HCT116 (cell line): ENCODE data around the gene CHRD. TPM values are rescaled to one million over a fixed set of nuclear protein-coding genes. Genes with fewer than 3 reads are reported as not detected.

ENCODE experiments used
- ATAC-seq: fragments of 200-7000 bp; cut with Tn5 transposase; 2 replicates; pipeline ENCODE4 v1.9.1; 2020; ENCODE audit warnings: mild to moderate bottlenecking, moderate library complexity
- BruUV-seq: library from RNA; stranded (reverse); fragments of 400-500 nt; replicated peaks from 2 replicates; lab custom pipeline; 2021; lab: Mats Ljungman, UMichigan
- CTCF ChIA-PET: fragments of 300-600 bp; sonication (Branson Sonifier 250); formaldehyde crosslinking; loops from one replicate; lab custom pipeline; 2021; ENCODE audit warnings: antibody characterized with exemption; lab: Charles Lee
- POLR2A ChIA-PET: fragments of 300-600, 350-600 bp; sonication (Branson Sonifier 250); formaldehyde crosslinking; loops from one replicate; lab custom pipeline; 2021; ENCODE audit warnings: antibody characterized with exemption; lab: Charles Lee
- RAD21 ChIA-PET, 2 experiments: fragments of 300-600 bp; sonication (Branson Sonifier 250); formaldehyde crosslinking; loops; one replicate each; lab custom pipeline; 2023; ENCODE audit warnings: low total read pairs in 2 of 2; ENCODE audit not compliant: uncharacterized antibody in 2 of 2, unreplicated experiment in 2 of 2, low non-redundant PET in 1 of 2; lab: Charles Lee
- DNase-seq: peaks from one replicate; pipeline ENCODE4 v3.0.0-alpha.2; 2010; ENCODE audit warnings: low read depth, low spot score
- H2AFZ ChIP-seq: fragments of 200-600 bp; shearing (Covaris generic), sonication (generic); 2 replicates; pipeline ENCODE4 v1.6.1; 2017; ENCODE audit warnings: low read depth, mixed run types, mixed read lengths, antibody characterized with exemption, low read length; ENCODE audit not compliant: poor library complexity, severe bottlenecking
- H3K27ac ChIP-seq: 2 replicates; pipeline ENCODE4 v1.5.1; 2012; ENCODE audit warnings: low read depth, low read length
- H3K27me3 ChIP-seq: fragments of 200-600 bp; sonication (generic); 2 replicates; pipeline ENCODE4 v1.6.1; 2016; ENCODE audit warnings: mixed run types, low read length, mixed read lengths; ENCODE audit not compliant: insufficient read depth
- H3K36me3 ChIP-seq, 2 experiments: fragments of 200-500 bp in 1 of 2; fragments of 200-600 bp in 1 of 2; sonication (Bioruptor generic) in 1 of 2; sonication (generic) in 1 of 2; 2 replicates each; pipeline versions ENCODE4 v1.5.1 to v1.6.1; 2014 to 2016; ENCODE audit warnings: low read length in 2 of 2, inconsistent platforms in 1 of 2, mixed read lengths in 1 of 2, mixed run types in 1 of 2; ENCODE audit not compliant: insufficient read depth in 2 of 2, control insufficient read depth in 1 of 2
- H3K4me1 ChIP-seq, 2 experiments: fragments of 200-600 bp in 1 of 2; sonication (generic) in 1 of 2; 2 replicates each; pipeline versions ENCODE4 v1.5.1 to v1.6.1; 2012 to 2017; ENCODE audit warnings: low read length in 2 of 2, inconsistent platforms in 1 of 2, mild to moderate bottlenecking in 1 of 2, mixed read lengths in 1 of 2, mixed run types in 1 of 2, moderate library complexity in 1 of 2; ENCODE audit not compliant: insufficient read depth in 2 of 2, control insufficient read depth in 1 of 2
- H3K4me2 ChIP-seq: fragments of 200-600 bp; sonication (generic); 2 replicates; pipeline ENCODE4 v1.6.1; 2017; ENCODE audit warnings: mixed run types, low read length, mixed read lengths
- H3K4me3 ChIP-seq, 2 experiments: fragments of 200-600 bp in 1 of 2; sonication (generic) in 1 of 2; replicated peaks in 1 of 2; 2 replicates each; pipeline ENCODE4 v1.5.1; 2011 to 2016; ENCODE audit warnings: low read length in 2 of 2, control low read depth in 1 of 2, low read depth in 1 of 2, mild to moderate bottlenecking in 1 of 2, mixed read lengths in 1 of 2, mixed run types in 1 of 2
- H3K79me2 ChIP-seq: fragments of 200-600 bp; sonication (generic); 2 replicates; pipeline ENCODE4 v1.6.1; 2017; ENCODE audit warnings: mild to moderate bottlenecking, mixed run types, low read length, moderate library complexity, mixed read lengths; ENCODE audit not compliant: insufficient read depth
- H3K9ac ChIP-seq: fragments of 200-600 bp; sonication (generic); 2 replicates; pipeline ENCODE4 v1.6.1; 2016; ENCODE audit warnings: low read length, mixed read lengths
- H3K9me2 ChIP-seq: fragments of 200-600 bp; sonication (generic), shearing (Covaris generic); 2 replicates; pipeline ENCODE4 v1.6.1; 2017; ENCODE audit warnings: mixed run types, mild to moderate bottlenecking, moderate library complexity; ENCODE audit not compliant: insufficient read depth
- H3K9me3 ChIP-seq, 2 experiments: fragments of 200-500 bp in 1 of 2; fragments of 200-600 bp in 1 of 2; sonication (Bioruptor generic) in 1 of 2; sonication (generic) in 1 of 2; 2 replicates each; pipeline ENCODE4 v1.6.1; 2014 to 2017; ENCODE audit warnings: low read length in 2 of 2, mixed read lengths in 2 of 2, inconsistent platforms in 1 of 2, low read depth in 1 of 2, mild to moderate bottlenecking in 1 of 2, mixed run types in 1 of 2, moderate library complexity in 1 of 2; ENCODE audit not compliant: control insufficient read depth in 1 of 2, insufficient read depth in 1 of 2
- H4K20me1 ChIP-seq: fragments of 200-600 bp; sonication (generic), shearing (Covaris generic); 2 replicates; pipeline ENCODE4 v1.6.1; 2017; ENCODE audit warnings: mixed run types, mild to moderate bottlenecking, moderate library complexity; ENCODE audit not compliant: insufficient read depth
- CEBPB ChIP-seq: IDR thresholded peaks from 2 replicates; pipeline ENCODE4 v1.6.1; 2012; ENCODE audit warnings: low read depth
- EGR1 ChIP-seq: IDR thresholded peaks from 2 replicates; pipeline ENCODE4 v1.6.1; 2012; ENCODE audit warnings: low read depth
- ELF1 ChIP-seq: IDR thresholded peaks from 2 replicates; pipeline ENCODE4 v1.6.1; 2012; ENCODE audit warnings: low read depth, borderline replicate concordance
- JUND ChIP-seq: IDR thresholded peaks from 2 replicates; pipeline ENCODE4 v1.6.1; 2012
- RAD21 ChIP-seq: IDR thresholded peaks from 2 replicates; pipeline ENCODE4 v1.6.1; 2012; ENCODE audit warnings: low read depth, mild to moderate bottlenecking
- SIN3A ChIP-seq: IDR thresholded peaks from 2 replicates; pipeline ENCODE4 v1.6.1; 2012; ENCODE audit warnings: low read depth
- SP1 ChIP-seq: IDR thresholded peaks from 2 replicates; pipeline ENCODE4 v1.6.1; 2012; ENCODE audit warnings: low read depth
- SRF ChIP-seq: IDR thresholded peaks from 2 replicates; pipeline ENCODE4 v1.6.1; 2012; ENCODE audit warnings: low read depth
- TCF7L2 ChIP-seq: IDR thresholded peaks from 2 replicates; pipeline ENCODE4 v1.7.0; 2011; ENCODE audit warnings: borderline replicate concordance, inconsistent platforms; ENCODE audit not compliant: insufficient read depth, insufficient read length; ENCODE audit errors: extremely low read depth
- YY1 ChIP-seq: IDR thresholded peaks from 2 replicates; pipeline ENCODE4 v1.6.1; 2011; ENCODE audit warnings: low read length, low read depth, moderate library complexity, mild to moderate bottlenecking; ENCODE audit not compliant: insufficient replicate concordance; ENCODE audit errors: extremely low read depth
- ZFX ChIP-seq: fragments of 450-650 bp; IDR thresholded peaks from 2 replicates; pipeline ENCODE4 v1.6.1; 2017
- ZNF274 ChIP-seq: fragments of 200-500 bp; sonication (Bioruptor generic); IDR thresholded peaks from 2 replicates; pipeline ENCODE4 v1.6.1; 2014; ENCODE audit warnings: mild to moderate bottlenecking, low read depth, low read length, inconsistent platforms
- intact Hi-C: fragments of 100-400 bp; cut with micrococcal nuclease; formaldehyde crosslinking; loops from 2 replicates; pipeline ENCODE4 v1.10.0; 2022
- total RNA-seq: library from RNA; stranded (reverse); gene quantifications from one replicate; pipeline ENCODE4 v1.2.1, GENCODE V29; 2021; ENCODE audit not compliant: unreplicated experiment
- TF ChIP-seq, protein P1 (sequence below): IDR thresholded peaks from 2 replicates; pipeline ENCODE4 v1.6.1; 2012
- TF ChIP-seq, protein P2 (sequence below): IDR thresholded peaks from 2 replicates; pipeline ENCODE4 v1.6.1; 2012
- TF ChIP-seq, protein P3 (sequence below): IDR thresholded peaks from 2 replicates; pipeline ENCODE4 v1.6.1; 2011; ENCODE audit warnings: mild to moderate bottlenecking, low read length, moderate library complexity; ENCODE audit not compliant: insufficient replicate concordance; ENCODE audit errors: extremely low read depth

CHRD gene
- total RNA-seq, 1 experiment from 2014 or later: 8.0 TPM

DNA sequence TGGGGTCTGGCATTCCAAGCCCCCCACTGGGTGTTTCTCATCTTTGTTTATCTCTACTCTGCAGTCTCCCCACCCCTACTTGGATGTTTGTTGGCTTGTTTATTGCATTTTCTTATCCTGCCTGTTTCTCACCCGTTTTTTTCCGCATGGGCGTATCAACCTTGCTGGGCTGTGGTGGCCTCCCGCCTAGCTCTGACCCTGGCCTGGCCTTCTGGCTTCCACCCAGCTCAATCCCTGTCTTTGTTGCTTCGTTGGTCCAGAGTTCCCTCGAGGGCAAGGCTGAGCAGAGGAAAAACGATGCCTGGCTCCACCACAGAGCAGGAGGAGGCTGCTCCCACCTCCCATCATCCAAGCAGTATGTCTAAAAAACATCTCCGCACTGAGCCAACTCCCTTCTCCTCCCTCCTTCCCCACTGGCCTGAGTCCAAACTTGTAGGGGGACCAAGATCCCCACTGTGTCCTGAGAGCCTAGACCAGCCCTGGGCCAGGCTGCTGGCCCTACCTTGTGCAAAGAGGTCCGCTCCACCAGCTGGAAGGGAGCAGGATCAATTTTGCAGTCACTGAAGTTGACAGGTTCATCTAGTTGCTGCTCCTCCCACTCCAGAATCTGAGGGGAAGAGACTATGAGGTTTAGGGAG is 28.2 kb upstream of the CHRD start:
- intact Hi-C loops: no loop called here
- DNase-seq (no peak), ATAC-seq (no peak)
- H3K79me2 ChIP-seq: no peaks in the 10 kb centered on the region
- no peak overlapping the region for H2AFZ ChIP-seq
- POLR2A ChIA-PET: interaction anchor here (1.4 kb wide), 1 partner anchor 11 kb away, joined by 4 read pairs; no protein-coding TSS in a partner anchor
- H3K9ac ChIP-seq: no peak overlapping the region
- CTCF ChIA-PET: no interaction called here
- BruUV-seq: no TSS peak
- TF ChIP-seq, protein P1, sequence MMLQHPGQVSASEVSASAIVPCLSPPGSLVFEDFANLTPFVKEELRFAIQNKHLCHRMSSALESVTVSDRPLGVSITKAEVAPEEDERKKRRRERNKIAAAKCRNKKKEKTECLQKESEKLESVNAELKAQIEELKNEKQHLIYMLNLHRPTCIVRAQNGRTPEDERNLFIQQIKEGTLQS: no peak
- TF ChIP-seq SRF: no peak
- peaks cover 0 to 3% of the 10 kb centered on the region in 2 experiments; a peak in 1 of 4 replicates for H3K4me1 ChIP-seq
- H3K4me2 ChIP-seq: no peak overlapping the region
- no peaks in the 10 kb centered on the region for H3K9me2 ChIP-seq
- H3K9me3 ChIP-seq: no peaks in the 10 kb centered on the region
- H3K27ac ChIP-seq: no peak overlapping the region; the same call in 1 of the 2 replicates
- H3K36me3 ChIP-seq: peaks cover 17 to 19% of the 10 kb centered on the region in 2 experiments; a peak in 3 of 4 replicates
- no peak overlapping the region for H3K4me3 ChIP-seq
- no peaks in the 10 kb centered on the region for H3K27me3 ChIP-seq
- no peaks in the 10 kb centered on the region for H4K20me1 ChIP-seq
- RAD21 ChIA-PET: no interaction called here

DNA sequence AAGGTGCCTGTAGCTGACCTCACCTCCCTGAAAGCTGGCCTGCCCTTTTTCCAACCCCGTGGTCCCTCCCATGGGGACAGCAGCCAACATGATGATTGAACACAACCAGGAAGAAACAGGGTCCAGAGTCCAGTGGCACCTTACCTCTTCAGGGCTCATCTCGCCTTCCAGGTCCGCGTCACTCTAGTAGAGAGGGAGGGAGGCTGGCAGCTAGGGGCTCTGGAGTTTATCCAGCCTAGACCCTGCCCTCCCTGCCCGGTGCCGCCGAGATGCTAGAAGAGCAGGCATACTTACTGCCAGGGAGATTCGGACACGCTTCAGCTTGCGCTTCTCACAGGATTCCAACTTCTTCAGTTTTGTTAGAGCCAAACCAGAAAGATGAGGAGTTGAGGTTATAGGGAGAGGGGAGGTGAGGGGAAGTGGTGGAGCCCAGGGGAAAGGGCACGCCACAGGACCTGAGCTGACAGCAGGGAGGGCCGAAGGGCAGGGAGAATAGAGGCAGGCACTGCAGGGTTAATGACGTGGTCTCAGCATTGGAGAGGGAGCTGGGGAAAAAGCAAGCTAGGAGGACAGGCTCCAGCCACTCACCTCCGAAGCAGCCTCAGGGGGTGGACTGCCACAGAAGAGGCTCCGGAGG is 27.6 kb upstream of the CHRD start:
- no peak overlapping the region for H3K9ac ChIP-seq
- H3K9me2 ChIP-seq: no peaks in the 10 kb centered on the region
- RAD21 ChIA-PET: no interaction called here
- H2AFZ ChIP-seq: no peak overlapping the region
- H3K4me1 ChIP-seq: peaks cover 0 to 3% of the 10 kb centered on the region in 2 experiments; a peak in 1 of 4 replicates
- H3K79me2 ChIP-seq: no peaks in the 10 kb centered on the region
- no peak for ATAC-seq
- H3K9me3 ChIP-seq: no peaks in the 10 kb centered on the region
- DNase-seq: no peak
- POLR2A ChIA-PET: interaction anchor here (1.4 kb wide), 1 partner anchor 10 kb away, joined by 4 read pairs; no protein-coding TSS in a partner anchor
- no TSS peak for BruUV-seq
- CTCF ChIA-PET: no interaction called here
- no peak overlapping the region for H3K4me3 ChIP-seq
- no peak overlapping the region; the same call in 1 of the 2 replicates for H3K27ac ChIP-seq
- H3K4me2 ChIP-seq: no peak overlapping the region
- no peaks in the 10 kb centered on the region for H4K20me1 ChIP-seq
- no peaks in the 10 kb centered on the region for H3K27me3 ChIP-seq
- intact Hi-C loops: no loop called here
- H3K36me3 ChIP-seq: peaks cover 19 to 21% of the 10 kb centered on the region in 2 experiments; a peak in 3 of 4 replicates
- TF ChIP-seq TCF7L2: no peak
- no peak for TF ChIP-seq ZFX
- no peak for TF ChIP-seq RAD21
- TF ChIP-seq, protein P2, sequence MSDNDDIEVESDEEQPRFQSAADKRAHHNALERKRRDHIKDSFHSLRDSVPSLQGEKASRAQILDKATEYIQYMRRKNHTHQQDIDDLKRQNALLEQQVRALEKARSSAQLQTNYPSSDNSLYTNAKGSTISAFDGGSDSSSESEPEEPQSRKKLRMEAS: no peak
- TF ChIP-seq, protein P3, sequence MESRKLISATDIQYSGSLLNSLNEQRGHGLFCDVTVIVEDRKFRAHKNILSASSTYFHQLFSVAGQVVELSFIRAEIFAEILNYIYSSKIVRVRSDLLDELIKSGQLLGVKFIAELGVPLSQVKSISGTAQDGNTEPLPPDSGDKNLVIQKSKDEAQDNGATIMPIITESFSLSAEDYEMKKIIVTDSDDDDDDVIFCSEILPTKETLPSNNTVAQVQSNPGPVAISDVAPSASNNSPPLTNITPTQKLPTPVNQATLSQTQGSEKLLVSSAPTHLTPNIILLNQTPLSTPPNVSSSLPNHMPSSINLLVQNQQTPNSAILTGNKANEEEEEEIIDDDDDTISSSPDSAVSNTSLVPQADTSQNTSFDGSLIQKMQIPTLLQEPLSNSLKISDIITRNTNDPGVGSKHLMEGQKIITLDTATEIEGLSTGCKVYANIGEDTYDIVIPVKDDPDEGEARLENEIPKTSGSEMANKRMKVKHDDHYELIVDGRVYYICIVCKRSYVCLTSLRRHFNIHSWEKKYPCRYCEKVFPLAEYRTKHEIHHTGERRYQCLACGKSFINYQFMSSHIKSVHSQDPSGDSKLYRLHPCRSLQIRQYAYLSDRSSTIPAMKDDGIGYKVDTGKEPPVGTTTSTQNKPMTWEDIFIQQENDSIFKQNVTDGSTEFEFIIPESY: no peak
- TF ChIP-seq YY1: no peak
- TF ChIP-seq SIN3A: no peak
- TF ChIP-seq ZNF274: no peak
- TF ChIP-seq, protein P1: no peak
- TF ChIP-seq EGR1: no peak
- TF ChIP-seq ELF1: no peak
- no peak for TF ChIP-seq CEBPB
- TF ChIP-seq SP1: no peak
- TF ChIP-seq SRF: no peak
- no peak for TF ChIP-seq JUND
